Fibroblast of the aortic adventitia (primary cell): ENCODE measurements around the gene ADGRF5. TPM values are rescaled to one million over a fixed set of nuclear protein-coding genes. Genes with fewer than 3 reads are reported as not detected.

ENCODE experiments used
- DNase-seq: peaks from one replicate; pipeline ENCODE4 v3.0.0-alpha.2; 2010; ENCODE audit warnings: low read depth
- H3K4me3 ChIP-seq: 2 replicates; pipeline ENCODE4 v1.5.1; 2011; ENCODE audit warnings: low read depth, mild to moderate bottlenecking, control low read depth, low read length, moderate library complexity
- CTCF ChIP-seq: IDR thresholded peaks from 2 replicates; pipeline ENCODE4 v1.5.1; 2011; ENCODE audit warnings: mild to moderate bottlenecking, low read length, control low read depth, inconsistent platforms; ENCODE audit not compliant: insufficient read depth
- total RNA-seq: library from RNA; depleted of rRNA; stranded (reverse); fragments of >200 nt; gene quantifications from 2 replicates; pipeline ENCODE4 v1.2.3, GENCODE V29; 2012; ENCODE audit warnings: low replicate concordance

The ADGRF5 gene
- total RNA-seq, 1 donor: under 0.01 TPM

- DNase-seq: no peak
- TF ChIP-seq CTCF: no peak
- no peak overlapping the region for H3K4me3 ChIP-seq
Observed at GRCh38 chr6:46909371-46909770, 12.4 kb downstream of the ADGRF5 start.

DNA sequence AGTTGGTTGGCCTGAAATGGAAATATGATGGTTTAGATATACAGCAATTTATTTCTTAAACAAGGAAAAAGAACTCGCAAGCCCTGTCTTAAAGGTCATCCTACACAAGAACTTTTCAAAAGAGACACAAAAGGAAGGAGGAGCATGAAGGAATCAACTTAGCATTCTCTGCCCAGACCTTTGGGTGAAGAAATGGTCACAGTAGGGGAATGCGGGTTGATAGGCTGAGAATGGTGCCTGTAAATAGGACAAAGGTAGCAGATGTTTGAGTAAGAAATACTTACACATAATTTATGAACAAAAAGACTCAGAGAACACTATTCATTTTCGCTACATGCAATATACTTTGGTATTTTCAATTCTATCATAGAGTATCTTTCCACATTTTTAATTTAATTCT is 15.0 kb downstream of the ADGRF5 start:
- no peak overlapping the region for H3K4me3 ChIP-seq
- no peak for DNase-seq
- no peak for TF ChIP-seq CTCF

DNA sequence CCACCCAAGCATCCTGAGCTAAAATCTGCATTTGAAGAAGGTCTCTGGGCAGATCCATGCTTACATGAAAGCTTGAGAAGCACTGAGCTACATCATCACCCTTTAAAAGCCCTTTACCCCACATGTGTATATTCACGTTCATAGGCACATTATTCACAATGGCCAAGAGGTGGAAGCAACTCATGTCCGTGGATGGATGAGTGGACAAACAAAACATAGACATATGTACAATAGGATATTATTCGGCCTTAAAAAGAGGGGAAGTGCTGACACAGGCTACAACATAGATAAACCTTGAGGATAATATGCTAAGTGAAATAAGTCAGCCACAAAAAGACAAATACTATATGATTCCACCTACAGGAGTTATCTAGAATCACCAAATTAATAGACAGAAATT is 17.6 kb downstream of the ADGRF5 start:
- no peak for DNase-seq
- TF ChIP-seq CTCF: no peak

DNA sequence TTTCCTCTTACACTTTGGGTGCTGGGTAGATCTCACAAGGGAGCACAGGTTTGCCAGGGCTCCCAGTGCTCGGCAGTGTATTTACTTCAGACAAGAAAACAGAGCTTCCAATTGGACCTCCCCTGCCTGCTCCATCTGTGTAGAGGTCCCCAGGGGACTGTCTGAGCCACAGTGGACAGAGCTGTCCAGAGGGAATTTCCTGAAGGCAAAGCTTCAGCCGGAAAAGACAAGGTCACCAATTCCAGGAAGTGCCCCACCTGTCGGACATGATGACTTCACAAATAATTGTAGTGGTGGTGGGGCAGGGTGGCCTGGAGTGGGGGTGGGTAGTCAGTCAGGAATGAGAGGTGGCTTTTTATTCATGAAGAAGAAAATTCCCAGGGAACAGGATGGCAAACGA is 18.6 kb downstream of the ADGRF5 start:
- DNase-seq: no peak
- no peak overlapping the region for H3K4me3 ChIP-seq
- TF ChIP-seq CTCF: no peak

More for the DNA sequence above, 17.6 kb downstream of the ADGRF5 start:
- H3K4me3 ChIP-seq: no peak overlapping the region

GRCh38 chr6:46901882-46902314 is 19.8 kb downstream of the ADGRF5 start:
- no peak overlapping the region for H3K4me3 ChIP-seq
- no peak for TF ChIP-seq CTCF
- no peak for DNase-seq

DNA sequence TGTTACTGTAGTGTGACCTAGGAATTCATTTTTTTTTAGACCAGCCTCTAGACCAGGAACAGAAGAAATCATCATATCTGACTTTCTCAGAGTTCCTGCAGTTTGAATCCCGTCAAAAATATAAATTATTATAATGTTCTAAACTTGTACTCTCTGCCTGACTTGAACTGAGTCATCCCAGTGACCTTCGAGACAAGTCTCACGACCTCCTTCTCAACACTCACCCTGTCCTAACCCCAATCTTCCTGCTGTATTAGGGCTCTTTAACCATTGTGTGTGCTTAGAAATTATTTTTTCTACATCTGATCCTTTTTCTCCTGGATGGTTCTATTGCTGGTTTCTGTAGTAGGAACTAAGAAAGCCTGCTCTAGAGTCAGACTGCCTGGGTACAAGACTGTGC is 21.5 kb downstream of the ADGRF5 start:
- no peak overlapping the region for H3K4me3 ChIP-seq
- no peak for TF ChIP-seq CTCF
- DNase-seq: no peak

DNA sequence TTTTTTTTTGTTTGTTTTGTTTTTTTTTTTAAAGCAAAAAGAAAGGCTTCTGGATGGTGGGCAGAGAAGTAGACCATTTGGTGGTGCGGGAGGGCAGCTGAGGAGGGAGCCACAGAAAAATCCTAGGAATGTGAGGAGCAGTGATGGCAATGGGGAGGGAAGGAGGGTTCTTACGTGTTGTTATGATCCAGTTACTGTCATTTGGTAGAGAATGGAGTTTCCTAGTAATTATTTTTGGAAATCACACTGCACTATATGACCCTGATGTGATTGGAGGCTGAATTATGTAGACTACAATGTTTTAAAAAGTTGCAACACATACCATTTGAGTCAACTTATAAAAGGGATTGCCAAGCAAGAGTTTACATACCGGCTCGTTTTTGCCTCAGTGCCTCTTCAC is 22.1 kb downstream of the ADGRF5 start:
- no peak for DNase-seq
- H3K4me3 ChIP-seq: no peak overlapping the region
- TF ChIP-seq CTCF: no peak
